K562 treated with DMSO at 1 percent for 12 hours (cell line): ENCODE results near the gene PANK2. TPM values are rescaled to one million over a fixed set of nuclear protein-coding genes. Genes with fewer than 3 reads are reported as not detected.

Source experiments
- total RNA-seq: library from RNA; unstranded; fragments of 300-600 nt; gene quantifications from 2 replicates; pipeline ENCODE4 v1.2.3, GENCODE V29; 2022; ENCODE audit not compliant: insufficient read depth

Gene PANK2
- total RNA-seq = 25.4 and 35.5 TPM in 2 replicates

DNA sequence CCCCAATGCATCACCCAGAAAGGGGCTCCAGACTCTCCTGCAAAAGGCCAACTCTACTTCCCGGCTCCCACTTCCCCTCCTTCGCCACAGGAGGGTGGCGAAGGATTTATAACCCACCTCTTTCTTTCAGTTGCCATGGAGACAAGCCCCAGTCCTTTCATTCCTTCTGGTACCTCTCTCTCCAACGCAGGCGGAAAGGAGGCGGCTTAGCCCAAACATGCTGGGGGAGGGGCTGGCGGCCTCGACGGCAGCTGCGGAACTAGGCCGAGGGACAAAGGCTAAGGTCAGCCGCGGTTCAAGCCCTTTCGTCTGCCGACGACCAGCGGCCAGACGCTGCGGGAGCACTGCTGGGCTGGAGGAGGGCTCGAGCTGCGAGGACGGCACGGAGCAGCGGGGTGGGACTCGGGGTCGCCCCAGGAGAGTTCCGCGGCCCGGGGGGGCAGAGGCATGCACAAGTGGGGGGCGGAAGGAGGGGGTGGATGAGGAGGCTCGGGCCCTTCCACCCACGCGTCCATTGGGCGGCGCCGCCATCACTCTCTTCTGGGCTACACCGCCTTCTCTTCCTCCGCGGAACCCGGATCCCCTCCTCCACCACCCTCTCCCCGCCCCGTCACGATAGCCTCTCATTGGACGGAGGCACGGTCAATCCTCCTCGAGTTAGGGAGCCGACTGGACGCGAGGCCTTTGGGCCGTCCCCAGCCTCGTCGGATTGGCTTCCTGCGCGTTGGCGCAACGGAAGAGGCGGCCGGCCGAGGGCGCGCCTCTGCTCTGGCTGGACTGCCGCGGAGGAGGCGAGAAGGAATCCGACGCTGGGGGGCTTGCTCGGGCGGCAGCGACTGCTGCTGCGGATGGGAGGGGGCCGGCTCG, at the start of gene PANK2:
Gene PANK2 (plus strand): TSS at position 766 of the 867 bp plus-strand sequence.

DNA sequence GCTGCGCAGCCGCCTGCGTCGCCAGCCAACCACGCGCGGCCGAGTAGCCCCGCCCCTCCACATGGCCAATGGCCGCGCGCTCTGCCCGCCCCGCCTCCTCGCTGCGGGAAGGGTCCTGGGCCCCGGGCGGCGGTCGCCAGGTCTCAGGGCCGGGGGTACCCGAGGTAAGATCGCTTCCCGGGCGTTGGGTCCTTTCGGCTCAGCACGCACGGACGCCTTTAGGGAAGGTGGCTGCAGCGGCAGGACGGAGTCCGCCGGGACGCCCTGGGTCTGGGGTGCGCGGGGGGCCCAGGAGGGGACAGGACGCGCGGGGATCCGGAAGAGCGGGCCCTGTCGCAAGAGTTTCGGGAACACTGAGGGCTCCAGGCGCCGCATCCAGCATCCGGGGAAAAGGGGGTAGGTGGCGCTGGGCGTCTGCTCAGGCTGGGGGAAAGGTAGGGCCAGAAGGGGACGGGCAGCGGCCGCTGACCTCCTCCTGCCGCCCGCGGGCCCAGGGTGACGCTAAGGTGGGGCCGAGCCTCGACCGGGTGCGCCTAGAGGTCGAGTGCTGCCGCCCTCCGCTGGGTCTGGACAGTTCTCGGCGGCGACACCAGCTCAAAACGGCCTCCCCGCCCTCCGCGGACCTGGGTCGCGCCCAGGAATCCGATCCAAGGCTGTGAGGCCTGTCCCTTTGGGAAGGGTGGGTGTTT, 42.3 kb upstream of the PANK2 start, which contains the start of gene MAVS:
Gene MAVS (plus strand): TSS at position 95 of the 689 bp plus-strand sequence. CDS start 7,791 bp downstream, outside the sequence.

Other genes starting within 250 kb of the PANK2 start
- gene GFRA4, start 226.0 kb upstream of the PANK2 start, total RNA-seq = not detected in 2 replicates
- gene ADAM33, start 207.4 kb upstream of the PANK2 start, total RNA-seq = not detected in 2 replicates
- gene SIGLEC1, start 176.8 kb upstream of the PANK2 start, total RNA-seq = not detected in 2 replicates
- 0.20 TPM in 1 of 2 replicates, not detected in the other for gene HSPA12B, start 156.7 kb upstream of the PANK2 start, total RNA-seq
- gene ADISSP, start 121.6 kb upstream of the PANK2 start, total RNA-seq = 25.3 and 26.4 TPM in 2 replicates
- gene SPEF1, start 107.9 kb upstream of the PANK2 start, total RNA-seq = 0.43 TPM in 1 of 2 replicates, not detected in the other
- gene CENPB, start 102.6 kb upstream of the PANK2 start, total RNA-seq = 46.0 and 46.5 TPM in 2 replicates
- gene CDC25B, start 93.1 kb upstream of the PANK2 start, total RNA-seq = 26.9 and 51.7 TPM in 2 replicates
- gene AP5S1, start 68.8 kb upstream of the PANK2 start, total RNA-seq = 7.1 and 9.7 TPM in 2 replicates
- gene MAVS, start 42.6 kb upstream of the PANK2 start, total RNA-seq = 7.1 and 20.2 TPM in 2 replicates
- 10.2 and 40.5 TPM in 2 replicates for gene RNF24, start 126.2 kb downstream of the PANK2 start, total RNA-seq